ENCODE results near the gene DIPK1B.

- TF ChIP-seq POLR2A (IDR thresholded peaks at IDR 0.05; ENCODE audit: low read depth, low read length) (no peak), POLR2AphosphoS5 (IDR thresholded peaks at IDR 0.05; ENCODE audit: low read depth, low read length) (no peak), SPI1 (IDR thresholded peaks at IDR 0.05; ENCODE audit: low read depth, low read length) (no peak), TAF1 (IDR thresholded peaks at IDR 0.05; ENCODE audit: low read depth, low read length) (no peak)
Observed at GRCh38 chr9:136751814-136752213, 39.4 kb downstream of the DIPK1B start.

Measured in GM12891 (cell line).